Kidney tubule cell (primary cell): Measurements from ENCODE around the gene KCNMB2.
"Not testable (repeated sequence)": the region's sequence is repeated elsewhere in the genome, so short reads cannot be mapped to it uniquely, and the experiment has no call there.

Experiments
- DNase-seq: peaks from one replicate; pipeline ENCODE4 v3.0.0-alpha.2; 2018; ENCODE audit warnings: low spot score

The KCNMB2 gene

GRCh38 chr3:178699810-178700209 is 163.6 kb downstream of the KCNMB2 start:
- peak; percentile 80 for DNase-seq

- DNase-seq: peak; percentile 68
These were observed 167.2 kb downstream of the KCNMB2 start for GRCh38 chr3:178703268-178703975.

DNA sequence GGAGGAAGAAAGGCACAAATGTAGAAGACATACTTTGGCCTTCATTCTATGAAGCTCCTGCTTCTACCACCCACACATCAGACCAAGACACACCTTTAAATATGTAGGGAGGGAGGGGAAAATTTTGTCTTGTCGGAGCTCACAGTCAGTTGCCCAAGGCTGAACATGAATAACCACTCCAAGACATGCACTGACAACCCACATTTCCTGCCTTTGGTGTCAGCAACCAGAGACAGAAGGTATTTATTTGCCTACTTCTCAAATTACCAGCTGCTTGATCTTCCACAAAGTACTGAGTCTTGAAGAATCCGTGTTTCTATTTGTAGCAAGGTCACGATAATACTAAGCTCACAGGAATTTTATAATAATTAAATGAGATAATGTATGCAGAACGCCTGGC is 169.7 kb downstream of the KCNMB2 start:
- peak; percentile 62 for DNase-seq

GRCh38 chr3:178706411-178706810 is 170.2 kb downstream of the KCNMB2 start:
- no peak for DNase-seq

- DNase-seq: peak; percentile 6
These were observed 171.2 kb downstream of the KCNMB2 start for GRCh38 chr3:178707311-178708031.

DNA sequence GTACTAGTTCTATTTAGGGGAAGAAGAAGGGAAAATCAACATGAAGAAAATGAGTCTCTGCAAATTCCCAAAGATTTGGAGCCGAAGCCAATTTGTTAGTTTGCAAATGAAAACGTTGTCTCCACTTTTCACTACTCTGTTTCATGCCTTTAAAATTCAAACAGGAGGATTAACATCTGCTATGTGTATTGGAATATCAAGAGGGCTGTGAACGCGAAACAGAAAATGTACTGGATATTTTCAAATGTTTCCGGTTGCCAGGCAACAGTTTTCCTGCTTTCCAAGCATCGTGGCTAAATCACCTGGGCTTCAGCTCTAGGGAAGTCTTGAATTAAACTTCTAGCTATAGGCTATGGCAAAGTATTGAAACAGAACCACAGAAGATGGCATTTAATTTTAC is 172.8 kb downstream of the KCNMB2 start:
- no peak for DNase-seq

- no peak for DNase-seq
These were observed 175.5 kb downstream of the KCNMB2 start for GRCh38 chr3:178711753-178712152.

DNA sequence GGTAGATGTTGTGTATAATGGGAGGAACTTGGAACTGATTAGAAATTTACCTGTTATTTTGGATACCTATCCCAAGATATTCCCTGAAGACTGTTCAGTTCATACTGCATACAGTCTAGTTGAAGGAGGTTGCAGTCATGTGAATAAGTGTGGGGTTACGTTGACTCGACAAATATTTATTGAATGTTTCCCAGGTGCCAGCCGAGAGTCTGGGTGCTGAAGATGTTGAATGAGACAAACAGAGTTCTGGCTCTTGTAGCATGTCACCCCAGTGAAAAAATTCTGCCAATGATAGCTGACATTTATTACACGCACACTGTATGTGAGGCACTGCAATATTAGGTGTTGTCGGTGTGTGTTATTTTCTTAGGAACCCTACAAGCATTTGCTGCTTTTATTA is 176.0 kb downstream of the KCNMB2 start:
- no peak for DNase-seq

DNA sequence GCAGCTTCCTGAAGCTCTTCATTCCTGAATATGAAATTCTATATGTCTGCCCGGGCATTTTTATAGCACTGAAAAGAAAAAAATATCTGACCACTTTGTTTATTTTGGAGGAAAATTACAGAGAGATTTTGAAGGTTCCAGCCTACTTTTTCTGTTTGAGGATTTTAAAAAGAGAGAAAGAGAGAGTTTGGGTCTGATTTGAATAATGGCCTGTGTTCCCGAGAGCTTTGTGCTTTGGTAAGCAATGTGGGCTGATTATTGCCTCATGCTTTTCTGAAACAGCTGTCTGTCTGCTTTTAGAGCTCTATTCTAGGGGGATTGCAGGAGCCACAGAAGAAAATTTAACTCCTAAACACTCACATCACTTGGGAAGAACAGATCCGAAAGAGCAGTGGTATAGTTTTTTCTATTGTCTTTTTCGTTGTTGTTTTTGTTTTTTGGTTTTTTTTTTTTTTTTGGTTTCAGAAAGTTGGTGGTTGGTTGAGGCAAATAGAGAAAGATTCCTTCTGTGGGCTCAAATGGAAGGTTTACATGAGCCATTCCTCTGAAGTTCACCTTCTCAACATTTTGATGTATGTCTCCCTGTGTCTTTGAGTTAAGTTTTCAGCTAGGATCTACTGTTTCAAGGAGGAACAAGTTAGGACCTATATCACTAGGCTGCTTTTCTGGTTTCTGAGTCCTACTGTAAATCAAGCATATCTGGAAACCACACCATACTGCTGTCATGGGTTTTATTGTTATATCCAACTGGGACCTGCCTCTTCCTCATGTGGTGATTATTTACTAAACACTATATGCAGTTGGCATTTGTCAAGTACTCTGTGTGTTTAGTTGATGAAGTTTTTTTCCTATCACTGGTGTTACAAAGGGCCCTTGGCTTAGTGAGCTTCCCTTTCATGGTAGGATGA is 178.9 kb downstream of the KCNMB2 start:
- no peak for DNase-seq

DNA sequence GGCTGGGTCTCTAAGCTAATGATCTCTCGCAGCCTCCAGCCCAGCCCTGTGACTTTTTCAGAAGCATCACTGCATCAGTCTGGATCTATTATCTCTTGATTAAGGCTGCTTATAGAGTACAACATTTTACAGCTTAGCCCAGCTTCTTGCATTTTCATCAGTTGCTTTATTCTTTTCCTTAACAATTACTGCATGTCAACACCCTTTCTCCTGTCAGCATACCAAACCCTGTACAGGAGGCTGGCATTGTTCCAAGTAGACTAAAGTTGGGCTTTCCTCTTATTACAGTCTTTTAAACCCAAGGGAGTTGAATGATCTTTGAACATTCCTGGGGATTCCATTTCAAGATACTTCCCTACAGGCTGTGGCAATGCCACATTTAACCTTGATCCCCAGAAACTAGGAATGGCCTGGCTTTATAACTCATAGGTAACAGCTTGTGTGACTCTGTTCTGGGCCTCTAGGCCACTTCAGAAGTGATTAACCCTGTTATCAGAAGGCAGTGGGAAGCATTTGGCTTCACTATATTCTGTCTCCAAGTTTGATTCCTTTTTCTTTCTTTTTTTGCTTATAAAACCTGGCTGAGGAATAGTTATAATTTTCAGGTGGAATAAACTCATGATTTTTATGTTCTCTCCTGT is 182.9 kb downstream of the KCNMB2 start:
- no peak for DNase-seq

DNA sequence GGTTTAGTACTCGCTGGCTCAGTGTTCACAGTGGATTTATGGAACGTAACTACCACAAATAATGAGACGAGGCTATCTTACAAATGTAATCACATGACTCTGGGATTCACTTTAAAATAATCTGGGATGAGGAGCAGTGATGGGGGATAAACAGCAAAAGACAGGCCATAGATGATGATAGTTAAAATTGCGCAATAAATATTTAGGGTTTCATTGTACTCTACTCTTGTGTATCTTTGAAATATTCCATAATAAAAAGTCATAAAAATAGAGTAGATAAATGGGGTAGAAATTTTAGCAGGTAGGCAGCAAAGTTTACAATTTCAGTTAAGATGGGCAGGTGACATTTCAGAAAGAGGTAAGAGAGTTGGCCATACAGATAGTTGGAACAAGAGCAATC is 196.6 kb downstream of the KCNMB2 start:
- DNase-seq: no peak

GRCh38 chr3:178735032-178735674 is 198.9 kb downstream of the KCNMB2 start:
- no peak for DNase-seq

DNA sequence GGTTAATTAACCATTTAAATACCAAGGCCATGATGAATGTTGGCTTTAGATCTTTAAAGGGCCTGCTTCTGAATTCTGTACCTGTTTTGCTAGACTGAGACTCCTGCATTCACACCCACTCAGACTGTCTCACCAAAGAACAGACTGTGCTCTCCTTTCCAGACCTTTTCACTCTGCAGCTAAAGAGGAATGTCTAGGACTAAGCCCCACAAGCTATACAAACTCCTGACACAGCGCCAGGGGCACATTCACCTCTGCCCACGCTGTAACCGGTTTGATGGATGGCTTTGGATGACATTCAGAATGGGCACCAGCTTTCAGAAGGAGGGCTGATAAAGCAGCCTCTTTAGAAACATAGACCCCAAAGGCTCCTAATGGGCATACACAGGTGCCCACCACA is 200.1 kb downstream of the KCNMB2 start:
- no peak for DNase-seq

GRCh38 chr3:178739720-178740119 is 203.5 kb downstream of the KCNMB2 start:
- no peak for DNase-seq

DNA sequence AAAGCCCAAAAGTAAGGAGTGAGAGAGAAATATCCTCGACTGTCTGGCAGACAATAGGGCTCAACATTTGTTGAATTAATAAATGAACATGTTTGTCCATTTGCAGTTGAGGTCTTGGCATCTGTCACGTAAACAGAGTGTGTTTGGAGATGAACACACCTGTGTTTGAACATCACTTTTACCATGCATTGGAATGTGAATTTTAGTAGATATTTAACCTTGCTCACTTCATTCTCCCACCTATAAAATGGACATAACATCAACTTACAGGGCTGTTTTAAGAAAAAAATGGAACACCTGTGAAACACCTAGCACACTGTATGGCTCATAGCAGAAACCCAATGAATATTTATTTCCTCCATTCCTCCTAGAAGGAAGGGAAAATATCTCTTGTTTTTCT is 204.8 kb downstream of the KCNMB2 start:
- DNase-seq: no peak

- DNase-seq: no peak
These were observed 207.1 kb downstream of the KCNMB2 start for GRCh38 chr3:178743297-178743696.

GRCh38 chr3:178745861-178746655 is 209.8 kb downstream of the KCNMB2 start:
- DNase-seq: not testable (repeated sequence)

- DNase-seq: no peak
These were observed 212.6 kb downstream of the KCNMB2 start for GRCh38 chr3:178748874-178749273.

- DNase-seq: no peak
These were observed 213.2 kb downstream of the KCNMB2 start for GRCh38 chr3:178749471-178749870.

GRCh38 chr3:178750639-178751300 is 214.5 kb downstream of the KCNMB2 start:
- peak; percentile 30 for DNase-seq
